Stimulated activated naive CD4-positive, alpha-beta T cell (primary cell): Measurements from ENCODE around the gene PHLDB1.
"Not testable (repeated sequence)": the region's sequence is repeated elsewhere in the genome, so short reads cannot be mapped to it uniquely, and the experiment has no call there.

Experiments used
- DNase-seq, 6 experiments: peaks; one replicate each; lab custom pipeline; 2025; lab: John Stamatoyannopoulos, UW

The PHLDB1 gene

GRCh38 chr11:118605116-118605867, 2.1 kb upstream of the PHLDB1 start:
- no peak for DNase-seq

GRCh38 chr11:118606157-118606843, 1.1 kb upstream of the PHLDB1 start:
- DNase-seq: no peak

GRCh38 chr11:118606844-118607228, 579 bp upstream of the PHLDB1 start:
- DNase-seq: no peak

- peak; percentile 83 to 90 (median 88) for DNase-seq
These were observed 1.2 kb downstream of the PHLDB1 start for GRCh38 chr11:118608360-118609227.

GRCh38 chr11:118609380-118610224, 2.2 kb downstream of the PHLDB1 start:
- peak in 4 of 6 experiments; percentile 7 to 63 (median 38) for DNase-seq

GRCh38 chr11:118610225-118610772, 2.9 kb downstream of the PHLDB1 start:
- DNase-seq: peak in 3 of 6 experiments; percentile 15 to 44 (median 31)

GRCh38 chr11:118610773-118611432, 3.5 kb downstream of the PHLDB1 start:
- peak; percentile 56 to 86 (median 80) for DNase-seq

GRCh38 chr11:118611433-118611795, 4.0 kb downstream of the PHLDB1 start:
- not testable (repeated sequence) for DNase-seq

GRCh38 chr11:118612378-118612777, 5.0 kb downstream of the PHLDB1 start:
- DNase-seq: no peak

- DNase-seq: no peak
These were observed 7.1 kb downstream of the PHLDB1 start for GRCh38 chr11:118614511-118614910.

GRCh38 chr11:118615282-118615975, 8.0 kb downstream of the PHLDB1 start:
- no peak for DNase-seq

- DNase-seq: no peak
These were observed 8.6 kb downstream of the PHLDB1 start for GRCh38 chr11:118615976-118616371.

GRCh38 chr11:118618115-118618990, 10.9 kb downstream of the PHLDB1 start:
- DNase-seq: no peak

- DNase-seq: no peak
These were observed 11.6 kb downstream of the PHLDB1 start for GRCh38 chr11:118618991-118619375.

GRCh38 chr11:118619444-118620197, 12.2 kb downstream of the PHLDB1 start:
- DNase-seq: no peak

- DNase-seq: no peak
These were observed 13.2 kb downstream of the PHLDB1 start for GRCh38 chr11:118620529-118621070.

- peak in 2 of 6 experiments; percentile 3 for DNase-seq
These were observed 13.8 kb downstream of the PHLDB1 start for GRCh38 chr11:118621071-118621783.
